Panc1 (cell line): ENCODE data around the gene NUP93.

Experiments
- CTCF ChIP-seq: fragments of 450-650 bp; IDR thresholded peaks from 2 replicates; pipeline ENCODE4 v1.5.1; 2017; ENCODE audit warnings: mild to moderate bottlenecking
- REST ChIP-seq, 2 experiments: IDR thresholded peaks; 2 replicates each; pipeline ENCODE4 v1.6.1; 2011 to 2012; ENCODE audit warnings: low read depth in 2 of 2, control low read depth in 1 of 2, low read length in 1 of 2, mild to moderate bottlenecking in 1 of 2, moderate library complexity in 1 of 2; ENCODE audit not compliant: insufficient read depth in 1 of 2
- SIN3A ChIP-seq: IDR thresholded peaks from 2 replicates; pipeline ENCODE4 v1.6.1; 2012; ENCODE audit warnings: low read depth, mild to moderate bottlenecking, low read length, moderate library complexity, borderline replicate concordance; ENCODE audit not compliant: insufficient read depth
- TCF7L2 ChIP-seq: IDR thresholded peaks from 2 replicates; pipeline ENCODE4 v1.6.1; 2011; ENCODE audit warnings: mild to moderate bottlenecking, low read depth, low read length, inconsistent platforms

GRCh38 chr16:56869513-56870275 is 139.8 kb downstream of the NUP93 start:
- no peak; the same call in 1 of the 2 replicates for TF ChIP-seq CTCF
- no peak for TF ChIP-seq REST (IDR thresholded peaks at IDR 0.05; ENCODE audit: insufficient read depth in 1 of 2, low read depth in 2 of 2, low read length in 1 of 2)
- TF ChIP-seq TCF7L2, result no peak
- no peak for TF ChIP-seq SIN3A
